22Rv1 (cell line): ENCODE data around the gene PACSIN3.
"Not testable (repeated sequence)": the region's sequence is repeated elsewhere in the genome, so short reads cannot be mapped to it uniquely, and the experiment has no call there.

ENCODE experiments used
- H3K27ac ChIP-seq: fragments of 450-650 bp; 2 replicates; pipeline ENCODE4 v1.5.1; 2017
- ZFX ChIP-seq: fragments of 450-650 bp; IDR thresholded peaks from 2 replicates; pipeline ENCODE4 v1.6.1; 2017; ENCODE audit warnings: antibody characterized with exemption, borderline replicate concordance
- TF ChIP-seq, protein P1 (sequence below): fragments of 450-650 bp; IDR thresholded peaks from 2 replicates; pipeline ENCODE4 v1.5.1; 2017; ENCODE audit warnings: mild to moderate bottlenecking

Gene PACSIN3

DNA sequence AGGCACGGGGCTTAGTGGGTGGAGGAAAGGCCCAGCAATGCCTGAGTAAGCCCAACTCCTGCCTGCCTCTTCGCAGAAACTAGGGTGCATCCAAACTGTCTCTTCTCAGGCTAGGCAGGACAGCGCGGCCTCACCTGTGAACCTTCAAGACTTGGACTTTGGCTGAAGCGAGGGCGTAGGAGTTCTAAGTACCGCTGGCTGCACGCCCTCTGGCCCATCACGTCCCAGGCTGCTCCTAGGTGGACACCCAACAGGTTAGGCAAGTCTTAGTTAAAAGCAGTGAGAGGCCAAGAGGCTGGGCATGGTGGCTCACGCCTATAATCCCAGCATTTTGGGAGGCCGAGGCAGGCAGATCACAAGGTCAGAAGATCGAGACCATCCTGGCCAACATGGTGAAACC, 26.7 kb upstream of the PACSIN3 start:
- peak overlapping the region; percentile 96 for H3K27ac ChIP-seq
- TF ChIP-seq, protein P1, sequence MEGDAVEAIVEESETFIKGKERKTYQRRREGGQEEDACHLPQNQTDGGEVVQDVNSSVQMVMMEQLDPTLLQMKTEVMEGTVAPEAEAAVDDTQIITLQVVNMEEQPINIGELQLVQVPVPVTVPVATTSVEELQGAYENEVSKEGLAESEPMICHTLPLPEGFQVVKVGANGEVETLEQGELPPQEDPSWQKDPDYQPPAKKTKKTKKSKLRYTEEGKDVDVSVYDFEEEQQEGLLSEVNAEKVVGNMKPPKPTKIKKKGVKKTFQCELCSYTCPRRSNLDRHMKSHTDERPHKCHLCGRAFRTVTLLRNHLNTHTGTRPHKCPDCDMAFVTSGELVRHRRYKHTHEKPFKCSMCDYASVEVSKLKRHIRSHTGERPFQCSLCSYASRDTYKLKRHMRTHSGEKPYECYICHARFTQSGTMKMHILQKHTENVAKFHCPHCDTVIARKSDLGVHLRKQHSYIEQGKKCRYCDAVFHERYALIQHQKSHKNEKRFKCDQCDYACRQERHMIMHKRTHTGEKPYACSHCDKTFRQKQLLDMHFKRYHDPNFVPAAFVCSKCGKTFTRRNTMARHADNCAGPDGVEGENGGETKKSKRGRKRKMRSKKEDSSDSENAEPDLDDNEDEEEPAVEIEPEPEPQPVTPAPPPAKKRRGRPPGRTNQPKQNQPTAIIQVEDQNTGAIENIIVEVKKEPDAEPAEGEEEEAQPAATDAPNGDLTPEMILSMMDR: no peak
- no peak for TF ChIP-seq ZFX

DNA sequence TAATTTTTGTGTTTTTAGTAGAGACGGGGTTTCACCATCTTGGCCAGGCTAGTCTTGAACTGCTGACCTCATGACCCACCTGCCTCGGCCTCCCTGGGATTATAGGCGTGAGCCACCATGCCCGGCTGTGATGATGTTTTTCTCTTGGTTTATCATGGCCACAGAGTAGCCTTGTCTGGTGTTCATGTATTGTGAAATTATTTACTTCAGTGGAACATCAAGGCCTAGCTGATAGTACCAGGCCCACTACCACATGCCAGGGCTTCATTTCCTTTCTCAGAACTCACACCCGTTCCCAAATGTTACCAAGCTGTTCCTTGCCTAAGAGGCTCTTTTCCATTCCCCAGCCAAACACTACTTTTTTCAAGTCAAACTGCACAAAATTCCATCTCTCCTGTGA, 22.4 kb upstream of the PACSIN3 start:
- no peak for TF ChIP-seq ZFX
- TF ChIP-seq, protein P1: no peak
- H3K27ac ChIP-seq: no peak overlapping the region

DNA sequence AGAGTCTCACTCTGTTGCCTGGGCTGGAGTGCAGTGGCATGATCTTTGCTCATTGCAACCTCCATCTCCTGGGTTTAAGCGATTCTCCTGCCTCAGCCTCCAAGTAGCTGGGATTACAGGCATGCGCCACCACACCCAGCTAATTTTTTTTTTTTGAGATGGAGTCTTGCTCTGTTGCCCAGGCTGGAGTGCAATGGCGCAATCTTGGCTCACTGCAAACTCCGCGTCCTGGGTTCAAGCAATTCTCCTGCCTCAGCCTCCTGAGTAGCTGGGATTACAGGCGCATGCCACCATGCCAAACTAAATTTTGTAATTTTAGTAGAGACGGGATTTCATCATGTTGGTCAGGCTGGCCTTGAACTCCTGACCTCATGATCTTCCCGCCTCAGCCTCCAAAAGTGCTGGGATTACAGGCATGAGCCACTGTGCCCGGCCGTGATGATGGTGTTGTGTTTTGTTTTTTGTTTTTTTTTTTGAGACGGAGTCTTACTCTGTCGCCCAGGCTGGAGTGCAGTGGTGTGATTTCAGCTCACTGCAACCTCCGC, 21.8 kb upstream of the PACSIN3 start:
- not testable (repeated sequence) for H3K27ac ChIP-seq

DNA sequence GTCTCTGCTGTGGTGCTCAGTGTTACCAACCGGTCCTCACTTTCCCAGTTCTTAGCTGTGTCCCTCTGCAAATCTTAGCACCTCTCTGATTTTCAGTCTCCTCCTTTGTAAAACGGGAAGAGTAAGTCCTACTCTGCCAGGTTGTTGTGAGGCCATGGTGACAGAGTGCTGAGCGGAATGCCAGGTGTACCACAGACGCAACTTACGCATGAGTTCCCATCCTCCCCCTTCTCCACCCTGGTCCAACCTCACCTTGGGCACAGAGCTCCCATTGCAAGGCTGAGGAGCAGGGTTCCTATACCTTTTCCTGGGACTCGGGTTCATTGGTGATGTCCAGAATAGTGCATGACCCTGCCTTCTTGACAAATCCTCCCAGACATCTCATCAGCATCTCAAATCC, 21.2 kb upstream of the PACSIN3 start:
- no peak overlapping the region for H3K27ac ChIP-seq
- TF ChIP-seq, protein P1: no peak
- no peak for TF ChIP-seq ZFX

DNA sequence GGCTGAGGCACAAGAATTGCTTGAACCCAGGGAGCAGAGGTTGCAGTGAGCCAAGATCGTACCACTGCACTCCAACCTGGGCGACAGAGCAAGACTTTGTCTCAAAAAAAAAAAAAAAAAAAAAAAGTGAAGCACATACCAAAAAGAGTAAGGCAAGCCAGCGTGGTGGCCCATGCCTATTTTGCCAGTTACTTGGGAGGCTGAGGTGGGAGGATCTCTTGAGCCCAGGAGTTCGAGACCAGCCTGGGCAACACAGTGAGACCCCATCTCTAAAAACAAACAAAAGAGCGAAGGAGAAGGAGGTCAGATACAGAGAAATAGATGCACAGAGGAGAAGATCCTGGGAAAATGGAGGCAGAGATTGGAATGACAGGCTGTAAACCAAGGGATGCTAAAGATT, 20.3 kb upstream of the PACSIN3 start:
- not testable (repeated sequence) for H3K27ac ChIP-seq

DNA sequence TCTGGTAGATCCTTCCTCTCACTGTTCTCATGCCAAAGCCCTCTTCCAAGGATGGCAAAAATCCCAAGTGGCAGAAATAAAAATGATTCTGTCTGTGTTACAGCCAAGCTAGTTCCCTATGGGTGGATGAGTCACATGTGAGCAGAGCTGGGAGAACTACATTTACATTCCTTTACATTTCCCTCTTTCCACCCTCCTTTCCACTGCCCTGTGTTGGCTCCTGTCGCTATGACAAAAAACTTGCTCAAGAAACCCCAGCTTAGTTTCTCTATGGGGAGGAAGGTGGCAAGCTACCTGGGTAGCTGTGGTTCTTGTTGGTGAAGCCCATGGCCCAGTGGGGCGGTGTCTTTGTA, 18.4 kb upstream of the PACSIN3 start:
- no peak for TF ChIP-seq ZFX
- TF ChIP-seq, protein P1: no peak
- H3K27ac ChIP-seq: no peak overlapping the region

DNA sequence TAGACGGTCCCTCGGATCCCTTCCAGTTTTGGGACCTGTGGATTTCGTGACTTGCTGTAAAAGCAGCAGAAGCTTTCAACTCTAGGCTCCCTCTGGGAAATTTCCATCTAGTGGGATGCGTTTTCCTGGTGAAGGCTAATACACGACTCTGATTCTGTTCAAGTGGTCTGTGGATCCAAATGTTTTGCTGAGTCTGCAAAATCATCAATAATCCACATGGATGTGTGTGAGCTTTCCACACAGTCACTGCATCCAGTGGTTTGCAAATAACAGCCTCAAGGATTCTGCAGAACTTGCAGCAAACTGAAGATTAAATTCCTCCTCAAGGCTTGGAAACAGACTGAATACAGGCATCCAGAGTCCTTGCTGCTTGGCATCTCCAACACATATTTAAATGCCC, 16.3 kb upstream of the PACSIN3 start:
- no peak for TF ChIP-seq ZFX
- TF ChIP-seq, protein P1: no peak
- H3K27ac ChIP-seq: no peak overlapping the region

DNA sequence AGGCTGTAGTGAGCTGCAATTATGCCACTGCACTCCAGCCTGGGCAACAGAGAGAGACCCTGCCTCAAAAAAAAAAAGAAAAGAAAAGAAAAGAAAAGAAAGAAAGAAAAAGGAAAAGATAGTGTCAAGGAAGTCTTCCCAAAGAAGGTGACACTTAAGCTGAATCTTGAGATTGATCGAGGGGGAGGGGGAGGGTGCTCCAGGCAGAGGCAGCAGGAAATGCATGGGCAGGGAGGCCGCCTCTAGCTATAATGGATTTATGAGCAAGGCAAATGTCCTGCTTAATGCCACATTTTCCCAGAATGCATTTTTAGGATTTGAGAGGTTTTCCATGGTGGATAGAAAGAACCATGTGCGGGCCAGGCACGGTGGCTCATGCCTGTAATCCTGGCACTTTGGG, 14.8 kb upstream of the PACSIN3 start:
- H3K27ac ChIP-seq: no peak overlapping the region
- TF ChIP-seq, protein P1: no peak
- no peak for TF ChIP-seq ZFX

DNA sequence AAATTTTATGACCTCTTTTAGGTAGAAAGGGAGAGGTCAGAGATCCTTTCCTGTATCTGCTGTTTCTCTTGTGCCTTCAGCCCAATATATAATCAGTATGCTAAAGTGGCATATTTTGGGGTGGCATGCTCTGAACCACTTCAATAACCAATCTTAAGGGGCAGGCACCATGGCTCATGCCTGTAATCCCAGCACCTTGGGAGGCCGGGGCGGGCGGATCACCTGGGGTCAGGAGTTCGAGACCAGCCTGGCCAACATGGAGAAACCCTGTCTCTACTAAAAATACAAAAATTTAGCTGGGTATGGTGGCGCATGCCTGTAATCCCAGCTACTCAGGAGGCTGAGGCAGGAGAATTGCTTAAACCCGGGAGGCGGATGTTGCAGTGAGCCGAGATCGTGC, 11.9 kb upstream of the PACSIN3 start:
- H3K27ac ChIP-seq: not testable (repeated sequence)
